SK-N-SH treated with all-trans-retinoic acid at 6 μM for 48 hours (cell line): Measurements from ENCODE around the gene KRT23.
A peak's percentile ranks its signal among the peaks of the same experiment; 100 is the strongest.

ENCODE experiments used
- ATAC-seq: fragments of 200-7000 bp; cut with Tn5 transposase; 3 replicates; pipeline ENCODE4 v1.9.1; 2020; ENCODE audit warnings: mild to moderate bottlenecking, moderate library complexity
- ARNTL ChIP-seq: fragments of 450-650 bp; formaldehyde crosslinking; IDR thresholded peaks from 2 replicates; pipeline ENCODE4 v1.5.0; 2020; ENCODE audit warnings: low read depth, mild to moderate bottlenecking, moderate library complexity, borderline replicate concordance
- BACH2 ChIP-seq: fragments of 250-450 bp; sonication (Bioruptor Pico); IDR thresholded peaks from 2 replicates; pipeline ENCODE4 v1.9.0; 2021; ENCODE audit warnings: mild to moderate bottlenecking, borderline replicate concordance
- ESRRG ChIP-seq: fragments of 250-450 bp; sonication (Bioruptor Pico); IDR thresholded peaks from 2 replicates; pipeline ENCODE4 v1.6.1; 2021; ENCODE audit warnings: mild to moderate bottlenecking
- GLIS3 ChIP-seq: fragments of 250-450 bp; sonication (Bioruptor Pico); IDR thresholded peaks from 2 replicates; pipeline ENCODE4 v1.5.0; 2020; ENCODE audit warnings: mild to moderate bottlenecking, moderate library complexity
- ISL1 ChIP-seq: fragments of 250-450 bp; sonication (Bioruptor Pico); IDR thresholded peaks from 2 replicates; pipeline ENCODE4 v2.1.2; 2022; ENCODE audit warnings: mild to moderate bottlenecking, moderate library complexity
- OSR1 ChIP-seq: fragments of 250-450 bp; sonication (Bioruptor Pico); IDR thresholded peaks from 2 replicates; pipeline ENCODE4 v1.8.0; 2022; ENCODE audit warnings: moderate library complexity, mild to moderate bottlenecking, inconsistent platforms
- PPARA ChIP-seq: fragments of 250-450 bp; sonication (Bioruptor Pico); IDR thresholded peaks from 2 replicates; pipeline ENCODE4 v1.5.0; 2020; ENCODE audit warnings: mild to moderate bottlenecking, borderline replicate concordance
- RARB ChIP-seq: fragments of 250-450 bp; sonication (Bioruptor Pico); IDR thresholded peaks from 2 replicates; pipeline ENCODE4 v1.8.0; 2021; ENCODE audit warnings: mild to moderate bottlenecking, moderate library complexity
- SNAI2 ChIP-seq: fragments of 250-450 bp; sonication (Bioruptor Pico); IDR thresholded peaks from 2 replicates; pipeline ENCODE4 v1.5.0; 2020; ENCODE audit warnings: mild to moderate bottlenecking, moderate library complexity
- TCF4 ChIP-seq: fragments of 250-450 bp; sonication (Bioruptor Pico); IDR thresholded peaks from 2 replicates; pipeline ENCODE4 v1.8.0; 2021; ENCODE audit warnings: mild to moderate bottlenecking, moderate library complexity, borderline replicate concordance
- TOX ChIP-seq: fragments of 250-450 bp; sonication (Bioruptor Pico); IDR thresholded peaks from 2 replicates; pipeline ENCODE4 v1.8.0; 2021; ENCODE audit warnings: mild to moderate bottlenecking, moderate library complexity, borderline replicate concordance
- ZC3H10 ChIP-seq: fragments of 250-450 bp; sonication (Bioruptor Pico); IDR thresholded peaks from 2 replicates; pipeline ENCODE4 v1.5.1; 2021; ENCODE audit warnings: mild to moderate bottlenecking, moderate library complexity
- ZFP3 ChIP-seq: fragments of 250-450 bp; sonication (Bioruptor Pico); IDR thresholded peaks from 2 replicates; pipeline ENCODE4 v1.5.0; 2020; ENCODE audit warnings: mild to moderate bottlenecking, moderate library complexity
- ZFP30 ChIP-seq: fragments of 450-650 bp; formaldehyde crosslinking; IDR thresholded peaks from 2 replicates; pipeline ENCODE4 v1.5.0; 2022; ENCODE audit warnings: mild to moderate bottlenecking, moderate library complexity
- ZNF565 ChIP-seq: fragments of 450-650 bp; formaldehyde crosslinking; conservative IDR thresholded peaks from 2 replicates; pipeline ENCODE4 v1.5.0; 2020; ENCODE audit warnings: low read depth, mild to moderate bottlenecking, moderate library complexity
- ZNF70 ChIP-seq: fragments of 450-650 bp; formaldehyde crosslinking; IDR thresholded peaks from 2 replicates; pipeline ENCODE4 v1.5.0; 2020; ENCODE audit warnings: mild to moderate bottlenecking, moderate library complexity
- ZNF8 ChIP-seq: fragments of 450-650 bp; formaldehyde crosslinking; IDR thresholded peaks from 2 replicates; pipeline ENCODE4 v1.5.0; 2020; ENCODE audit warnings: mild to moderate bottlenecking, moderate library complexity
- TF ChIP-seq, protein P1 (sequence below): fragments of 250-450 bp; sonication (Bioruptor Pico); IDR thresholded peaks from 2 replicates; pipeline ENCODE4 v1.5.1; 2020; ENCODE audit warnings: low read depth, mild to moderate bottlenecking, moderate library complexity
- TF ChIP-seq, protein P2 (sequence below): fragments of 250-450 bp; sonication (Bioruptor Pico); IDR thresholded peaks from 2 replicates; pipeline ENCODE4 v1.5.0; 2020; ENCODE audit warnings: mild to moderate bottlenecking, moderate library complexity
- TF ChIP-seq, protein P3 (sequence below): fragments of 250-450 bp; sonication (Bioruptor Pico); IDR thresholded peaks from 2 replicates; pipeline ENCODE4 v1.5.1; 2021; ENCODE audit warnings: mild to moderate bottlenecking, moderate library complexity
- TF ChIP-seq, protein P4 (sequence below): fragments of 250-450 bp; sonication (Bioruptor Pico); IDR thresholded peaks from 2 replicates; pipeline ENCODE4 v1.8.0; 2020; ENCODE audit warnings: mild to moderate bottlenecking, moderate library complexity, borderline replicate concordance
- TF ChIP-seq, protein P5 (sequence below): fragments of 250-450 bp; sonication (Bioruptor Pico); IDR thresholded peaks from 2 replicates; pipeline ENCODE4 v1.8.0; 2021; ENCODE audit warnings: low read depth, mild to moderate bottlenecking, moderate library complexity, borderline replicate concordance

Gene KRT23

DNA sequence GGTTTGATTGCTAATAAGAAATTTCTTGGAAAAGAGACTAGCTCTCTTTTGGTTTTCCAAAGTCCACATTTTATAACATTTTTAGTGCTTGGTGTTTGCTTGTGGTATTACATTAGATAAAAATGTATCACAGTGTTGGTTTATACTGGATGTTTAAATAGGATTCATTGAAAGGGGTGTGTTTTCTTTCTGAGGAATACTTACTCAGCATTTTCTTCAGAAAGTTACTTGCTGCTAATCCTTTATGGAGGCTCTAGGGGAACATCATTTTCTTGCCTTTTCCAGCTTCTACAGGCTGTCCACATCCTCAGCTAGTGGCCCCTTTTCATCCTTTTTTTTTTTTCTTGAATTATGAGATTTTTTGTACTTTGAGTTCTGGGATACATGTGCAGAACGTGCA, 30.1 kb upstream of the KRT23 start:
- no peak for ATAC-seq
- TF ChIP-seq, protein P1, sequence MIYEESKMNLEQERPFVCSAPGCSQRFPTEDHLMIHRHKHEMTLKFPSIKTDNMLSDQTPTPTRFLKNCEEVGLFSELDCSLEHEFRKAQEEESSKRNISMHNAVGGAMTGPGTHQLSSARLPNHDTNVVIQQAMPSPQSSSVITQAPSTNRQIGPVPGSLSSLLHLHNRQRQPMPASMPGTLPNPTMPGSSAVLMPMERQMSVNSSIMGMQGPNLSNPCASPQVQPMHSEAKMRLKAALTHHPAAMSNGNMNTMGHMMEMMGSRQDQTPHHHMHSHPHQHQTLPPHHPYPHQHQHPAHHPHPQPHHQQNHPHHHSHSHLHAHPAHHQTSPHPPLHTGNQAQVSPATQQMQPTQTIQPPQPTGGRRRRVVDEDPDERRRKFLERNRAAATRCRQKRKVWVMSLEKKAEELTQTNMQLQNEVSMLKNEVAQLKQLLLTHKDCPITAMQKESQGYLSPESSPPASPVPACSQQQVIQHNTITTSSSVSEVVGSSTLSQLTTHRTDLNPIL (CRISPR knock-in tag), result no peak
- TF ChIP-seq ZC3H10 (CRISPR knock-in tag), result no peak
- TF ChIP-seq ZFP30 (CRISPR knock-in tag), result no peak
- no peak for TF ChIP-seq TCF4
- TF ChIP-seq, protein P2, sequence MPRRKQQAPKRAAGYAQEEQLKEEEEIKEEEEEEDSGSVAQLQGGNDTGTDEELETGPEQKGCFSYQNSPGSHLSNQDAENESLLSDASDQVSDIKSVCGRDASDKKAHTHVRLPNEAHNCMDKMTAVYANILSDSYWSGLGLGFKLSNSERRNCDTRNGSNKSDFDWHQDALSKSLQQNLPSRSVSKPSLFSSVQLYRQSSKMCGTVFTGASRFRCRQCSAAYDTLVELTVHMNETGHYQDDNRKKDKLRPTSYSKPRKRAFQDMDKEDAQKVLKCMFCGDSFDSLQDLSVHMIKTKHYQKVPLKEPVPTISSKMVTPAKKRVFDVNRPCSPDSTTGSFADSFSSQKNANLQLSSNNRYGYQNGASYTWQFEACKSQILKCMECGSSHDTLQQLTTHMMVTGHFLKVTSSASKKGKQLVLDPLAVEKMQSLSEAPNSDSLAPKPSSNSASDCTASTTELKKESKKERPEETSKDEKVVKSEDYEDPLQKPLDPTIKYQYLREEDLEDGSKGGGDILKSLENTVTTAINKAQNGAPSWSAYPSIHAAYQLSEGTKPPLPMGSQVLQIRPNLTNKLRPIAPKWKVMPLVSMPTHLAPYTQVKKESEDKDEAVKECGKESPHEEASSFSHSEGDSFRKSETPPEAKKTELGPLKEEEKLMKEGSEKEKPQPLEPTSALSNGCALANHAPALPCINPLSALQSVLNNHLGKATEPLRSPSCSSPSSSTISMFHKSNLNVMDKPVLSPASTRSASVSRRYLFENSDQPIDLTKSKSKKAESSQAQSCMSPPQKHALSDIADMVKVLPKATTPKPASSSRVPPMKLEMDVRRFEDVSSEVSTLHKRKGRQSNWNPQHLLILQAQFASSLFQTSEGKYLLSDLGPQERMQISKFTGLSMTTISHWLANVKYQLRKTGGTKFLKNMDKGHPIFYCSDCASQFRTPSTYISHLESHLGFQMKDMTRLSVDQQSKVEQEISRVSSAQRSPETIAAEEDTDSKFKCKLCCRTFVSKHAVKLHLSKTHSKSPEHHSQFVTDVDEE, result no peak
- no peak for TF ChIP-seq RARB (CRISPR knock-in tag)
- no peak for TF ChIP-seq ESRRG
- TF ChIP-seq ZFP3, result no peak
- no peak for TF ChIP-seq PPARA (CRISPR knock-in tag)

DNA sequence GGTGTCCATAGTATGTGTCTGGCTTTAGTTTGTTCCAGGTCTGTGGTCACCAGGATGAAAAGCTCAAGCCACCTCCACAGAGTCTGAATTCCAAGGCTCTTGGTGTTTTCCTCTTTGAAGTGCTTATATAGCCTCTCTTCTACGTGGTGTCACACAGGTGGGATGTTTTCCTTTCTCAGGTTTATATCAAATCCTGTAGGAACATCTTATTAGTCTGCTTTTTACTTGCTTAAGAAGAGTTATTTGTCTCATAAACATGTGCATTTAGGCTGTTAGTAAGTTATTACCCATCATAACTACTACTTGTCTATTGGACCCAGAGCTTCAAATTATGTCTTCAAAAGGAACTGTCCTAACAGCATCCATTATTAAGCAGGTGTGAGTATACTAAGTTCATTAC, 29.4 kb upstream of the KRT23 start, which contains the start of gene KRT39:
Gene KRT39 (minus strand): TSS at position 101 of the 400 bp plus-strand sequence. CDS start 92 bp downstream, at position 9.
- no peak for TF ChIP-seq ZFP30 (CRISPR knock-in tag)
- no peak for TF ChIP-seq TOX (CRISPR knock-in tag)
- no peak for TF ChIP-seq BACH2
- ATAC-seq, result no peak

DNA sequence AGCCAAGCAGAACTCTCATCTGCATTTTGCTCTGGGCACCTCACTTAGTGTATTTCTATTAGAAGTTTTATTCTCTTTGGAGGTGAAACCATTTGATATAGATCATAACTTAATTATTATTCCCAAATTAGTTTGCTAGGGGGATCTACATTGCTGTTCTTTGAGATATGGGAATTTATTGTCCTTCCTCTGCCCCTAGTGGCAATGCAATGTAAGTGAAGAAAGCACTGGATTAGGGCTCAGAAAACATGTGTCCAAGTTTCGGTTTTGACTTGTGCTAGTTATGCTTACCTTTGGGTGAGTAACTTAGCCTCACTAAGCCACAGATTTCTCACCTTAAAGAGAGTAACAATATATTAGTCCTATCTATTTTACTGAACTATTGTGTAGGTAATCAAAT, 26.4 kb upstream of the KRT23 start:
- ATAC-seq, result peak; percentile 84
- TF ChIP-seq OSR1 (CRISPR knock-in tag) (no peak), ZNF70 (CRISPR knock-in tag) (no peak)

DNA sequence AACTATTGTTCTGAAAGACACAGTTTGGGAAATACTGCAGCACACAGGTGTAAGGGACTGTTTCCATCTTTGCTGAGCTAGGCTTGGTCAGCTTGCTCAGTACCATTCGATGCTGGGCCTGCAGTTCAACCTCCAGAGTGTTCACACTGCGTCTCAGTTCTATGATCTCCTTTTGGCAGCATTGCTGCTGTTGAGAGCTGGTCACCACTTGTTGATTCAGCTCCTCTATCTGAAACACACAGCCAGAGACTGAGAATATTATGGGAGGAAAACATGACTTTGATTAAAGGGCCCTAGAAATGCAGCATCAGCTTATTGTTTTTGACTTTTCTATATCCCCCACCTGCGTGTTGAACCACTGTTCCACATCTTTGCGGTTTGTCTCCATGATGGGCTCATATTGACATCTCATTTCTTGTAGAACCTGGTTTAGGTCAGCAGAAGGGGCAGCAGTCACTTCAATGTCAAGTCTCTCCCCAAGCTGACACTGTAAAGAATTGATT, 24.7 kb upstream of the KRT23 start:
- TF ChIP-seq PPARA (CRISPR knock-in tag) (no peak), ISL1 (CRISPR knock-in tag) (no peak), ZFP3 (no peak), TCF4 (no peak), ESRRG (no peak), ZFP30 (CRISPR knock-in tag) (no peak), RARB (CRISPR knock-in tag) (no peak), ZNF8 (no peak), ZNF565 (CRISPR knock-in tag) (no peak), ARNTL (CRISPR knock-in tag) (no peak), ZC3H10 (CRISPR knock-in tag) (no peak), TOX (CRISPR knock-in tag) (no peak), SNAI2 (no peak), OSR1 (CRISPR knock-in tag) (no peak), GLIS3 (no peak)
- TF ChIP-seq, protein P1 (CRISPR knock-in tag), result no peak
- TF ChIP-seq, protein P2, result no peak
- TF ChIP-seq, protein P3, sequence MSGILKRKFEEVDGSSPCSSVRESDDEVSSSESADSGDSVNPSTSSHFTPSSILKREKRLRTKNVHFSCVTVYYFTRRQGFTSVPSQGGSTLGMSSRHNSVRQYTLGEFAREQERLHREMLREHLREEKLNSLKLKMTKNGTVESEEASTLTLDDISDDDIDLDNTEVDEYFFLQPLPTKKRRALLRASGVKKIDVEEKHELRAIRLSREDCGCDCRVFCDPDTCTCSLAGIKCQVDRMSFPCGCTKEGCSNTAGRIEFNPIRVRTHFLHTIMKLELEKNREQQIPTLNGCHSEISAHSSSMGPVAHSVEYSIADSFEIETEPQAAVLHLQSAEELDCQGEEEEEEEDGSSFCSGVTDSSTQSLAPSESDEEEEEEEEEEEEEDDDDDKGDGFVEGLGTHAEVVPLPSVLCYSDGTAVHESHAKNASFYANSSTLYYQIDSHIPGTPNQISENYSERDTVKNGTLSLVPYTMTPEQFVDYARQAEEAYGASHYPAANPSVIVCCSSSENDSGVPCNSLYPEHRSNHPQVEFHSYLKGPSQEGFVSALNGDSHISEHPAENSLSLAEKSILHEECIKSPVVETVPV (CRISPR knock-in tag), result no peak
- TF ChIP-seq, protein P4, sequence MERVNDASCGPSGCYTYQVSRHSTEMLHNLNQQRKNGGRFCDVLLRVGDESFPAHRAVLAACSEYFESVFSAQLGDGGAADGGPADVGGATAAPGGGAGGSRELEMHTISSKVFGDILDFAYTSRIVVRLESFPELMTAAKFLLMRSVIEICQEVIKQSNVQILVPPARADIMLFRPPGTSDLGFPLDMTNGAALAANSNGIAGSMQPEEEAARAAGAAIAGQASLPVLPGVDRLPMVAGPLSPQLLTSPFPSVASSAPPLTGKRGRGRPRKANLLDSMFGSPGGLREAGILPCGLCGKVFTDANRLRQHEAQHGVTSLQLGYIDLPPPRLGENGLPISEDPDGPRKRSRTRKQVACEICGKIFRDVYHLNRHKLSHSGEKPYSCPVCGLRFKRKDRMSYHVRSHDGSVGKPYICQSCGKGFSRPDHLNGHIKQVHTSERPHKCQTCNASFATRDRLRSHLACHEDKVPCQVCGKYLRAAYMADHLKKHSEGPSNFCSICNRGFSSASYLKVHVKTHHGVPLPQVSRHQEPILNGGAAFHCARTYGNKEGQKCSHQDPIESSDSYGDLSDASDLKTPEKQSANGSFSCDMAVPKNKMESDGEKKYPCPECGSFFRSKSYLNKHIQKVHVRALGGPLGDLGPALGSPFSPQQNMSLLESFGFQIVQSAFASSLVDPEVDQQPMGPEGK (CRISPR knock-in tag), result no peak
- TF ChIP-seq, protein P5, sequence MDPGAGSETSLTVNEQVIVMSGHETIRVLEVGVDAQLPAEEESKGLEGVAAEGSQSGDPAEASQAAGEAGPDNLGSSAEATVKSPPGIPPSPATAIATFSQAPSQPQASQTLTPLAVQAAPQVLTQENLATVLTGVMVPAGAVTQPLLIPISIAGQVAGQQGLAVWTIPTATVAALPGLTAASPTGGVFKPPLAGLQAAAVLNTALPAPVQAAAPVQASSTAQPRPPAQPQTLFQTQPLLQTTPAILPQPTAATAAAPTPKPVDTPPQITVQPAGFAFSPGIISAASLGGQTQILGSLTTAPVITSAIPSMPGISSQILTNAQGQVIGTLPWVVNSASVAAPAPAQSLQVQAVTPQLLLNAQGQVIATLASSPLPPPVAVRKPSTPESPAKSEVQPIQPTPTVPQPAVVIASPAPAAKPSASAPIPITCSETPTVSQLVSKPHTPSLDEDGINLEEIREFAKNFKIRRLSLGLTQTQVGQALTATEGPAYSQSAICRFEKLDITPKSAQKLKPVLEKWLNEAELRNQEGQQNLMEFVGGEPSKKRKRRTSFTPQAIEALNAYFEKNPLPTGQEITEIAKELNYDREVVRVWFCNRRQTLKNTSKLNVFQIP, result no peak
- ATAC-seq, result no peak
